Activated CD4-positive, alpha-beta T cell treated with anti-CD3 and anti-CD28 coated beads for 1 hour (primary cell): Measurements from ENCODE around the gene LONP2.
"Not testable (repeated sequence)": the region's sequence is repeated elsewhere in the genome, so short reads cannot be mapped to it uniquely, and the experiment has no call there.

ENCODE experiments used
- DNase-seq: peaks from one replicate; pipeline ENCODE4 v3.0.0-alpha.2; 2020

Gene LONP2

DNA sequence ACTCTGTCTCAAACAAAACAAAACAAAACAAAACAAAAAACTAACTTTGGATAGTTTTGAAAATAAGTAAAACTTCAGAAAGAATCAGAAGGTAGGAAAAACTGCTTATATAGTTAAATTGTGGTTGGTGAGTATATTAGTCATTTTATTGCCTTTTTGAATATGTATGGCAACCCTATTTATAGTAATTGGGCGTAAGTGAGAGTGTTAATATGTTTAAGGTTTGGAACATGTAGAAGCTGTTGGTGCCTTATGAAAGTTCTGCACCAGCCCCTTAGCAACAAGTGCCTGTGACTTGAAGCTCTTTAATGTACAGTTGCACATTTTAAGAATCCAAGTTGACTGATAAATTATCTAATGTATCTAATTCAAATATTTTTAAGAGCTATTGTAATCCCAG, 50.6 kb downstream of the LONP2 start:
- DNase-seq, result no peak

DNA sequence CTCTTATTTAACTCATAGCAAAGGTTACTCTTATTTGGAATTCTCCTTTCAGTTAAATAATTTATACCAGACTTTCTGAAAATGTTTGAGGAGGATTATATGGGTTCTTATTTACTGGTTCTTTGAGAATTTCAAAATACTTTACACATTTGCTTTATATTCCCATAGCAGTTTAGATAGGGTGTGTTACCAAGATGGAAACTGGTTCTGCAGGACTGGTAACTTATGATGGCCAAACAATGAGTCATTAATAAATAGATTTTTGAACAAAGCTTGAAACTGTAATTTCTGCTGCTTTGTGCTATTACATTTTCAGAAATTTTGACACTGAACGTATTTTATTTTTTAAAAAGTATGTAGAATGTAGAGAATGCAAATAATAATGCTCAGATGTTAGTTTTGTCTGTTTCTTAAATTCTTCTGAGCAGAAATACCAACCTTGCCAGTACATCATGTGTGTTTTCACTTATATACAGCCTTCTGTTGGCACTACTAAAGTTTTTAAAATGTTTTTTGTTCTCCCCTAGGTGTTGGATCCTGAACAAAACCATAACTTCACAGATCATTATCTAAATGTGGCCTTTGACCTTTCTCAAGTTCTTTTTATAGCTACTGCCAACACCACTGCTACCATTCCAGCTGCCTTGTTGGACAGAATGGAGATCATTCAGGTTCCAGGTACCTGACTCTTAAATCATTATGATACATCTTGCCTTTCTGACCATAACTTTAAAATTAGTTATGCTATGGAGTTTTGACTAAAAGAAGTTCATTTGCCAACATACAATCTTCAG, 51.6 kb downstream of the LONP2 start:
- DNase-seq, result no peak

DNA sequence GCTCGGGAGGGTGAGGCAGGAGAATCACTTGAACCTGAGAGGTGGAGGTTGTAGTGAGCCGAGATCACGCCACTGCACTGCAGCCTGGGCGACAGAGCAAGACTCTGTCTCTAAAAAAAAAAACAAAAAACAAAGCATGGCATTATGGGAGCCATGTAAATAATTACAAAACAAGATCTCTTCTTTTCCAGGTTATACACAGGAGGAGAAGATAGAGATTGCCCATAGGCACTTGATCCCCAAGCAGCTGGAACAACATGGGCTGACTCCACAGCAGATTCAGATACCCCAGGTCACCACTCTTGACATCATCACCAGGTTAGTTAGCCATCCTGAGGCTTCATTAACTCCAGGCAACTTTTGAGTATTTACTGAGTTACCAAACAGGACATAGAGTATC, 55.4 kb downstream of the LONP2 start:
- no peak for DNase-seq

DNA sequence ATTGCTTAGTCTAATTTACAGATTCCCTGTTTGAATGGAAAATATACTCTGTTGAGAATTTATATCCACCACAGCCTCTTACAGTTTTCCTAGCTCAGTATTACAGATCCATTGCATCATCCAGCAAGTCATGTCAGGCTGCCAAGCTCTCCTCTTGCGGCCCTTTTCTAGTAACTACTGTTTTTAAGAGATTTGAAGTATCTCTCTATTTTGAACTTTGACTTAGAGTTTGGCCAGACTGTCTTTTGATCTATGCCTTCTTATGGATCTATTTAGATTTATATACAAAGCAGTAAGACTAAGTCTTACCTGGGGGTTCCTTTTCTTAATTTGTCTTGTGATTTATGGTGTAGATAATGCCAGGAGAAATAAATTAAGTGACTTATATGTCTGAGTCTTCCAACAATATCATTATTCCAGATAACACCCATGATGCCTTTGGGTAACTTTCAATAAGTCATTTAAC, 56.3 kb downstream of the LONP2 start:
- no peak for DNase-seq

DNA sequence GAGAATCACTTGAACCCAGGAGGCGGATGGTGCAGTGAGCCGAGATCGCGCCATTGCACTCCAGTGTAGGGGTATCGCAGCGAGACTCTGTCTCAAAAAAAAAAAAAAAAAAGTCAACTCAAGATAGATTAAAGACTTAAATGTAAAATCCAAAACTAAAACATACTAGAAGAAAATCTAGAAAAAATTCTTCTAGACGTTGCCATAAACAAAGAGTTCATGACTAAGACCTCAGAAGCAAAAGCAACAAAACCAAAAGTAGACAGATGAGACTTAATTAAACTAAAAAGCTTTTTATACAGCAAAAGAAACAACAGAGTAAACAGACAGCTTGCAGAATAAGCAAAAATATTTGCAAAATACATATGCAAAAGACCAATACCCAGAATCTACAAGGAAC, 64.4 kb downstream of the LONP2 start:
- DNase-seq, result no peak

DNA sequence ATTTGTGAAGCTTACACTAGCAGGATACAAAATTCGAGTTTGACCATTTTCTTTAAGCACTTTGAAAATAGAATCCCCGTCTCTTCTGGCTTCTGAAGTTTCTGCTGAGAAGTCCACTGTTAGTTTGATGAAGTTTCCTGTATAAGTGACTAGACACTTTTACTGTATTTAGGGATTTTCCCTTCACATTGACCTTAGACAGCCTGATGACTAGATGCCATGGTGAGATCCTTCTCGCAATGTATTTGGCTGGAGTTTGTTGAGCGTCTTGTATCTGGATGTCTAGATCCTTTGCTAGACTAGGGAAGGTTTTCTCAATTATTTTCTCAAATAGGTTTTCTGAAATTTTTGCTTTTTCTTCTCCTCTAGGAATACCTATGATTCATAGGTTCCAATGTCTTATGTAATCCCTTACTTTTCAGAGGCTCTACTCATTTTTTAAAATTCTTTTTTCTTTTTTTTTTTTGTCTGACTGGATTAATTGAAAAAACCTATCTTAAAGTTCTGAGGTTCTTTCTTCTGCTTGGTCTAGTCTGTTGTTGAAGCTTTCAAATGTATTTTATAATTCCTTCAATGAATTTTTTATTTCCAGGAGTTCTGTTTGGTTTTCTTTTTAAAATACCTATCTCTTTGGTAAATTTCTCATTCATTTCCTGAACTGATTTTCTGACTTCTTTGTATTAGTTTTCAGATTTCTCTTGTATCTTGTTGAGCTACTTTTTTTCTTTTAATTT, 67.0 kb downstream of the LONP2 start:
- no peak for DNase-seq

DNA sequence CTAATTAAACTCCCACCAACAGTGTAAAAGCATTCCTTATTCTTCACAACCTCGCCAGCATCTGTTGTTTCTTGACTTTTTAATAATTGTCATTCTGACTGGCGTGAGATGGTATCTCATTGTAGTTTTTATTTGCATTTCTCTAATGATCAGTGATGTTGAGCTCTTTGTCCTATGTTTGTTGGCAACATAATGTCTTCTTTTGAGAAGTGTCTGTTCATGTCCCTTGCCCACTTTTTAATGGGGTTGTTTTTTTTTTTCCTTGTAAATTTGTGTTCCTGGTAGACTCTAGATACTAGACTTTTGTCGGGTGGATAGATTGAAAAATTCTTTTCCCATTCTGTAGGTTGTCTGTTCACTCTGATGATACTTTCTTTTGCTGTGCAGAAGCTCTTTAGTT, 69.8 kb downstream of the LONP2 start:
- not testable (repeated sequence) for DNase-seq

DNA sequence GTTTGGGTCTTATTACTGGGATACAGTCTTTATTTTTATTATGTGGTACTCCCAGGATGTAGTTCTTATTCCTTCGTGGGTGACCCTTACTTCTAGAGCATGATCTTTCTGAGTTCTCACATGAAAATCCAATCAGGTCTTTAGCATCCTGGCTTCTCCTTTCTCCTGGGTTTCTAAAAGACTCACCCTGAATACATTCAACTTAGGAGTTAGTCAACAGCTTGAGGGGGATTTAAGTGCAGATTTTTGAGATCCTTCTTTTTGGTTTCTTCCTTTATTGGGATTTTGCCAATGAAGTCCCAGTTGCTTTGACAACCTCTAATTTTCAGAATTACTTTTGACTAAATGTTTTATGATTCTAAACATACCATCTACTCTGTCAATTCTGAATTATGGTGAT, 72.9 kb downstream of the LONP2 start:
- no peak for DNase-seq

DNA sequence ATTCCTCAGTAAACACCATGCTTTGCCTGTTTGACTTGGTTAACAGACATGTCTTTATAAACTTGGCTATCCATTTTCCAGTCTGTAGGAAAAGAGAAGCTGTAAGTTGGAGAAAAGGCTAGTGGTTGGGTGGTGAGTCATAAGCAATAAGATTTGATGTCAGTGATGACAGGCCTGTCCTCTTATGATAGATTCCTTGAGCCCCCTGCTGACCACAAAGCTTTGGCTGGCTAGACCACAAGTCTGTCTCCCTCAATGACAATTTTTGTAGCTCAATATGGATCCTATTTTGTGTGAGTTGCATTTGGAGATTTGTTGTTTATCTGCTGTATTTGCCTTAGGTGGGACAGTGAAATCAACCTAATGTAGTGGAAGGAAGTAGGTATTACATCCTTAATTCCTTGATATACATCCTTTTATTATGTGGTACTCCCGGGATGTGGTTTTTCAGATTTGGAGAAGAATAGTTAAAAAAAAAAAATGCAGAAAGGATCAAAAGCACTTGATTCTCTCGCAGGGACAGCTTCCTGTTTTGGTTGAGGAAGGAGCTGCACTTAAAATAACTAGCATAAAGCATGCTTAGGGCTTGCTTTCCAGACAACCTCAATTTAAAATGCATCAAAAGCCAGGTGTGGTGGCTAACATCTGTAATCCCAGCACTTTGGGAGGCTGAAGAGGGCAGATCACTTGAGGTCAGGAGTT, 73.7 kb downstream of the LONP2 start:
- no peak for DNase-seq

DNA sequence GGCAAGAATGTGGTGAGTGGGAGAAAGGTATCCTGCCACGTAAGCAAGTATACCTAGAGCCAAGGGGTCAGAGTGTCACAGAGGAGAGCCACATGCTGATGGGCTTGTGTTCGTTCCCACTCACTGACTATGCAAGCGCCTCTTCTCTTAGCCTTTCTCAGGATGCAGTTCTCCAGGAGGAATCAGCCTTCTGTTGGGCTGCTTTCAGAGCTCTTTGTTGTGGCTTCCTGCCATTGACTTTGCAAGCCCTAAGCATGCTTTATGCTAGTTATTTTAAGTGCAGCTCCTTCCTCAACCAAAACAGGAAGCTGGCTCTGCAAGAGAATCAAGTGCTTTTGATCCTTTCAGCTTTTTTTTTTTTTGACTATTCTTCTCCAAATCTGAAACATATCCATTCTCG, 74.5 kb downstream of the LONP2 start:
- no peak for DNase-seq

DNA sequence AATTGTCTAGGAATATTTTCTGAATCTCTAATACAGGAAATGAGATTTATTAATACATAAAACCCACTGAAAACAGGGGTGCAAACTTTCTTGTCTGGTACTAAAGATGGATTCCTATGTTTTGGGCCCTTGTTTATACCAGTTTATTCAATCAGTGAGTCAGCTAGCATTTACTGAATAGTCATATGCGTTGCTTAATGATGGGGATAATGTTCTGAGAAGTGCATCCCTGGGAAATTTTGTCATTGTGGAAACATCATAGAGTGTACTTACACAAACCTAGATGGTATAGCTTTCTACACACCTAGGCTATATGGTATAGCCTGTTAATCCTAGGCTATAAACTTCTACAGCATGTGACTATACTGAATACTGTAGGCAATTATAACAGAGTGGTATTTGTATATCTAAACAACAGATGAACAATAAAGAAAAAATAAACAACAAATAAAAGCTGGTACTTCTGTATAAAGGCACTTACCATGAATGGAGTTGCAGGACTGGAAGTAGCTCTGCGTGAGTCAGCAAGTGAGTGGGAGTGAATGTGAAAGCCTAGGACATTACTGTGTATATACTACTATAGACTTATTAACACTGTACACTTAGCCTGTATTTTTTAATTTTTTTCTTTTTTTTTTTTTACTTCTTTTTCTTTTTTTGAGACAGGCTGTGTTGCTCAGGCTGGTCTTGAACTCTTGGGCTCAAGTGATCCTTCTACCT, 77.4 kb downstream of the LONP2 start:
- DNase-seq, result no peak

DNA sequence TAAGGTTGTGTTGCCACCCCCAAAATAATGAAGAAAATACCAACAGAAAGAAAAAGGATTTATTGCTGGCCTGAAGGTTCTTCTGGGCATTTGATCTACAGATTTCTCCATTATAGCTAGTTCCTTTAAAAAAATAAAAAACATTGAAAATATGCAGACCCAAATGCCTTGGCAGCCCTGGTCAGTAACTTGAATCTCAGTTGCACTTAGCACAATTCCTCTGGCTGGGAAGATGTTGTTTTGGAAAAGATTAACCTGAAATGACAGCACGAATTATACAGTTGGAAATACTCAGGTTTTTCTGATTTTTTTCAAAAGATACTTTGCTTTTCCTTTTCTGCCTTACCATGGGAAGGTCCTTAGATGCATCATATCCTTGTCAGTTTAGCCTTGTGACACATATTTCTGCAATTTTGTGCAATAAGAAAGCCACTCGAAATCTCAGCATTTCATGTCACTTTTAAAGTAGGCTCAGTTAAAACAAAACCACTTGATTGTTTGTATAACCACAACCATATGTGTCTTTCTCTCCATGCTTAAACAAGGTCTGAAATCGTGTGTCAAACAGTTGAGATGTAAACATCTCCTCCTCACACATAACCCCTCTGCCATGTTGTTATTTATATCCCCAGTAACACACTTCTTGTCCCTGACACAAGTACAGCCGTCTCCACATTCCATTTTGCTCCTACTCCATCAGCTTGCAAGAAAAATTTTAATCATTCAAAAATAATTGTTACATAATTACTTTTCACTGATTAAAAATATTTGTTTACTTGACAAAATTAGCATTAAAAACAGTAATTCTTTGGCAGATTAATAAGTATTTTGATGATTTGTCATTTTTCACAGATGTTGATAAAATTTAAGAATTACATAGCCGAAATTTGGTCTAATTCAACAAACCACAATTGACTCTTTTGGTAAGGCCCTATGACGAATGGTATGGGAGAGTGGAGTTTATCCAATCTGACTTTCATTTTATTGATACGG, 80.0 kb downstream of the LONP2 start:
- DNase-seq, result no peak

DNA sequence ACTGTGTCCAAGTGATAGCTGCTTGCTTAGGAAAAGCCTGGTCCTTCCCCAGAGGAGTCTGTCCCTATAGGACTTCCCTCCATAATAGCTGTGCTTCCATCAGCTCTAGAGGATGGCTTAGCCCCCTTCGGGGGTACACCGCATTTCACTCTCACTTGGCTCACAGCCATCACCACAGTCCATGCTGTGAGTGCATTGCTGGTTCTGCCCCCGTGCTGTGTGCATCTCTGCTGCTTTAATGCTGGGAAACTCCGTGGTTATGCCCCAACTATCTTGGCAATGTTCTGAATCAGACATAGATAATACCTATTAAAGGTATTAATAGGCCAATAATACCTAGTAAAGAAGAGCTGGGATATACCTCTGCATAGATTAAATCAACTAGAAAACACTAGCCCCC, 82.8 kb downstream of the LONP2 start:
- DNase-seq, result no peak

DNA sequence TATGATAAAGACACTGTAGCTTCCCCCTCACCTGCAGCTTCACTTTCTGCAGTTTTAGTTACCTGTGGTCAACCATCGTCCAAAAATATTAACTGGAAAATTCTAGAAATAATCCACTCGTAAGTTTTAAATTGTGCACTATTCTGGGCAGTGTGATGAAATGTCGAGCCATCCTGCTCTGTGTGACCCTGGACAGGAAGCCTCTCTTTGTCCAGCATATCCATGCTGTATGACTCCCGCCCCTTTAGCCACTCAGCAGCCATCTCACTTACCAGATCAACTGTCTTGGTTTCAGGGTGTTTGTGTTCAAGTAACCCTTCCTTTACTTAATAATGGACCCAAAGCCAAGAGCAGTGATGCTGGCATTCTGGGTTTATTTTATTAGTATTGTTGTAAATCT, 85.0 kb downstream of the LONP2 start:
- DNase-seq, result no peak

DNA sequence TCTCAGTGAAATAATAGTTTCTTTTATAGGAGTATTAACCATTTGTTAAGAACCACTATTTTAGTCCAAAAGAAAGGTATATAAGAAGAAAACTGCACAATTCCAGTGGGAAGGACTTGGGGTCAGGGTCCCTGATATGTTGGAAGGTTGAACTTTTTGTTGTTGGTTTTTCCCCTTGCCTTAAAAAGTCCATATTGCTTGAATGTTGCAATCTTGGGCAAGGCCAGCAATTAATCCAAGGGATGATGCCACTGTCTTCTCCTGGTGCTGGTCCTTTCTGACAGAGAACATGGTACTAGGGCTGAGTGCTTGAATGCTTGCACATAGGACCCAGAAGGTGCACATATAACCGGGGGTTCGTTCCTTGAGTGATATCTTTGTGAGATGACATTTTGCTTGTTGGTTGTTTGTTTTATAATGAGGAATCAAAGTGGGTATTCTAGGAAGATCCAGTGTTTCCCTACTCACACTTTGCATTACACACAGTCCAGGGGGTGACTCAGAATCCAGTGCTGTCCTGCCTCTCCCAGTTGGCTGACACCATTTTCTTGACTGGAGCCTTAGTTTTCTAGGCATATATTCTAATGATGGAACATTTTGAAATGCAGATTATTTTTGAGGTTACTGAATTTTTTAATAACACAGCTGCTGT, 86.2 kb downstream of the LONP2 start:
- DNase-seq, result no peak

DNA sequence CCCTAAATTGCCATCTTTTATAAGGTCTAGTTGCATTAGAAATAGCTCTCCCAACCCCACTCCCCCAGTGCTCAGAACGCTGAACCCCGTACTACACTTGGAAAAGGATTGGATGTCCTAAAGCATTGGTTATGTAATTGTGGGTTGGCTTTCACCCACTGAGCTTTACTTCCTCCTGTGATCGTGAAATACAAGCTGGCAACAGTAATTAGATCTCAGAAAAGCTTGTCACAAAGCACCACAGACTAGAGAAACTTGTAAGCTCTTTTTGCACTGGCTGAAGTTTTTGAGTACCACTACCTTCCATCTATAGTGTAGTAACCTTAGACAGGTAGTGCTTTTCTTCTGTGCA, 86.7 kb downstream of the LONP2 start:
- DNase-seq, result no peak

DNA sequence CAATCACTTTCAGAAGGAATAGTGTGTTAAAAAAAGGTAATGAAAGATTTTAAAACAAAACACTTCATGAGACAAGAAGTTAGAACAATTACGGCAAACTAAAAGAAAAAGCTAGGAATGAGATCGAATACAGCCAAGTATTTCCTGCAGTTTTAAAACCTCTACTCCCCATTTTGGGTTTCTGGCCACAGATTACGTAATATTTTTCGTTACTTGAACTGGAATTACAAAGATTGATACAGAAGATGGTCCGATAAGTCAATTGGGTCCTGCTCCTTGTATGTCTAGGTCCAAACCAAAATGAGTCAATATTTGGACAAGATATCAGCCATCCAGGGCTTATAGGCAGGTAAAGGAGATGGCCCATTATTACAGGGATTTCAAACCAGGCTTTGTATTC, 88.9 kb downstream of the LONP2 start:
- no peak for DNase-seq

DNA sequence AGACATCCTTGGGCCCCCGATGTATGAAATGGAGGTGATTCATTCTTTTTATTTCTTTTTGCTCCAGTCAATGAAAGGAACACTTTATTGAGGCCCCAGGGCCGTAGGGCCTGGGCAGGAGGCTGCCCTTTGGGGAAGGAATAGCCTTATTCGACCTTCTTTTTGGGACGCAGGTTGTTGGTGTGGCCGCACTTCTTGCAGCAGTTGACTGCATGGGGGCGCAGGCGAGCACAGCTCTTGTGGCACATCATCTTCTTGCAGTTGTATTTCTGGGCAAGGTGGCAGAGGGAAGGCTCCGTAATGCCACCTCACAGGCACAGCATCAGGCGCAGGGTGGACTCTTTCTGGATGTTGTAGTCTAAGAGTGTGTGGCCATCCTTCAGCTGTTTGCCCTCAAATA, 90.2 kb downstream of the LONP2 start:
- no peak for DNase-seq

DNA sequence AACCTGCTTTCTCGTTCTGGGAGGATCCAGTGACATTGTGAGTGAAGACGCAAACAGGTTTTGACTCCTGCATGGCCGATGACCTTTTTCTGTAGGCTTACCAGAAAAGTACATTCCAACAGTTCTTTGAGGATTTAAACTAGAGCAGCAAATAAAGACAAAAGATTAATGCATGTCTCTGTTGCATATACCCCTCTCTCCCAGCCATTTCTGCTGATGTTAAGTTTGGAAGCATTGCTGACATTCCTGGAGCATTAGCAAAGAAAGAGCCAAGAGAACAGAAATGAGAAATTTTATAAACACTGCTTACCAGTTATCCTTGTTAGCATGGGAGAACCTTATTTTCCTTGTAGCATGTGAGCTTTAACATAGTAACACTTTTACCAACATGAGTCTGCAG, 91.9 kb downstream of the LONP2 start:
- DNase-seq, result no peak

DNA sequence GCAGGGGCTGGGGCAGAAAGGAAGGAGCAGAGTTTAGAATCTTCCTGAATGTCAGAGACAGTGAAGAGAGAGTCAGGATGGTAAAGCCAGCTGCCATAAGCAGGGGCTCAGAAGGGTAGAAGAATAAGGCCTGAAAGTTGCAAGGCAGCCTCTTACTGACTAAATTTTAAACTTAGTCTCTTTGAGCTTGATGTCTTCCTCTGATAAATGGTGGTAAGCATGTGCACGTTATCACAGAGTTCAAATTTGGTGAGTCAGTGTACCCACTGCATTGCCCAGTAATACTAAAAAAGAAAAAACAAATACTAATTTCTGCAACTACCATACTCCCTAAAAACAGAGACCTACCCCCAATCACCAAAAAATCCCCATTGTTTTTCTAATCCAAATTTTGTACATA, 96.0 kb downstream of the LONP2 start:
- no peak for DNase-seq

DNA sequence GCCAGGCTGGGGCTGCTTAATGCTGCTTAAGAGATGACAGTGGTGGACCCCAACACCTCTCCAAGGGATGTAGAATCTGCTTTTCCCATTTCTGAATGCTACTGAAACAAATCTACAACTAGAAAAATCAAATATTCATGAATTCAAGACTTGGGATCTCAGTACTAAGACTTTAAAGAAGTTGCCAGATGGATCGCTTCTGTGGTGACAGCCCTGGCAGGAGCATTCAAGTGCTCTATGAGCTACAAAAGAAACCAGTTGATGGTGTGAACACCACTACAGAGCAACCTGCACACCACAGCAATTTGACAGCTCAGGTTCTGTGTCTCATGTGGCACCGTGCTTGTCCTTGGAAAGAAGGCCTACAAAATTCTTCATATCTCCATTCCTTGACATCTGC, 98.5 kb downstream of the LONP2 start:
- DNase-seq, result no peak
